NCI-H2081 treated with DMSO at 0.1 percent for 48 hours (cell line): Measurements from ENCODE around the gene SELENOO.

Experiments
- DNase-seq: peaks from one replicate; lab custom pipeline; 2025; lab: John Stamatoyannopoulos, UW

The SELENOO gene

GRCh38 chr22:50216684-50217520 is 16.1 kb downstream of the SELENOO start:
- DNase-seq: no peak

DNA sequence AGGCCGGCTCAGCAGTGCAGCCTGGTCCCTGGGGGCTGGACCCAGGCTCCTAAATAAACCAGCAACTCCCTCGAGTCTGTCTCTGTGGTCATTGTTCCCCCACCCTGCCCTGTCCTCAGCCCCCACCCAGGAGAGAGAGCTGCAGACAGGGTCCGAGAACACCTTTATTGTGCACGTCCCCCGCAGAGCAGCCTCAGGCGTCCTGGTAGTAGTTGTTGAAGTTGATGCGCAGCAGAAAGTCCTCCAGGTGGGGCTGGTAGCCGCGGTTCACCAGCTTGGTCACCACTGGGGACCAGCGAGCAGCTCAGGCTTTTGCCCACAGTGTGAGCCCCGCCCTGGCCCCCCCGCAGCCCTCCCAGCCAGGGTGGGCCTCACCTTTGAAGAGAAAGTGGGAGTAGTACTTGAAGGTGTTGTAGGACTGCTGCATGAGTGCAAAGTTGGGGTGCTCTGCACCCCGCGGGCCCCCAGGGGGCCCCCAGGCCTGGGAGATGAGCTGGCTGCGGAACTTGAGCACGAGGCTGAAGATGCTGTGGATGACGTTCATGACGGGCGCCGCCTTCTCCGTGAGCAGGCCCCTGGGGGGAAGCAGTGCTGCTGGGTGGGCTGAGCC is 16.8 kb downstream of the SELENOO start:
- no peak for DNase-seq

GRCh38 chr22:50218153-50218995 is 17.6 kb downstream of the SELENOO start:
- no peak for DNase-seq

GRCh38 chr22:50218996-50219727 is 18.4 kb downstream of the SELENOO start:
- no peak for DNase-seq

GRCh38 chr22:50219800-50220602 is 19.2 kb downstream of the SELENOO start:
- DNase-seq: no peak

GRCh38 chr22:50220603-50221409 is 20.0 kb downstream of the SELENOO start:
- no peak for DNase-seq

GRCh38 chr22:50221410-50222300 is 20.8 kb downstream of the SELENOO start:
- DNase-seq: no peak

- DNase-seq: no peak
Measured at GRCh38 chr22:50222508-50222907, 21.7 kb downstream of the SELENOO start.

GRCh38 chr22:50224071-50224470 is 23.3 kb downstream of the SELENOO start:
- no peak for DNase-seq

DNA sequence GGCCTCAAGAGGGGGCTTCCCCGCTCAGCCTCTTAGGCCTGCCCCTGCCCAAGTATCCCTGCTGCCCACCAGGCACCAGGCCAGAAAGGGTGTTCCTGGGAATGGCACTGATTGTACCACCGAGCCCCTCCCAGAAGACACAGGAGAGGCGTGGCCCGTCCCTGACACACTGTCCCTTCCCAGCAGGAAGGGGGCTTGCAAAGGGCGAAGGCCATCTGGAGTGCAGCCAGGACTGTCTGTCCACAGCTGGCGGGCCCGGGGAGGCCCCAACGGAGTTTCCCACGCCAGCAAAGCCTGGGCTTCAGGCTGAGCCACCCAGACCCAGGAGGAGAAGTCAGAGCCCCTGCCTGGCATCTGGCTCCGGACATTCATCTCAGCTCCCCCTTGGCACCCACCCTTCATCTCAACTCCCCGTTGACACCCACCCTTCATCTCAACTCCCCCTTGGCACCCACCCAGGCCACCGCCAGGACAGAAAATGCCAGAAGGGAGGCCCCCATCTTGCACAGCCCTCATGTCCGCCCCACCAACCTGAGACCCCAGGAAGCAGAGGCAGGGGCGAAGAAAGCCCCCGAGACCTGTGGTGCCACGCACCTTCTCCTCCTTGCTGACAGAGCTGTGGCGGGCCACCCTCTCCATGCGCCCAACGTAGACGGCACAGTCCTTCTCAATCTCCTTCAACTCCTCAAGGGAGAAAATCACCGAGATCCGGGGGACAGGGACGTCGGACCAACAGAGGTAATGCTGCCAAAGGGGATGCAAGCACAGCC is 24.6 kb downstream of the SELENOO start:
- DNase-seq: no peak

- no peak for DNase-seq
Measured at GRCh38 chr22:50226063-50226874, 25.5 kb downstream of the SELENOO start.

DNA sequence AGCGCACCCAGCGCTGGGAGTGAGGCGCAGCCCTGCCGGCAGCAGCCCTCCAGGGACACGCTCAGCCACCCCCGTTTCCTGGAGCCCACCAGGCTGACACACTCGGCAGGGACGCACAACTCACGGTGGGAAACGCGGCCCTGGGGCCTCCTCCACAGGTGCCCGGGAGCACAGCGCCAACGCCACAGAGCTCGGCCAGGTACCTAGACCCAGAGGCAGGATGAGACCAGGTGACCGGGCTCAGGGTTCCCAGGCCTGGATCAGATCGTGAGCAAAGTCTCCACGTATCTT is 26.0 kb downstream of the SELENOO start:
- no peak for DNase-seq

- DNase-seq: no peak
Measured at GRCh38 chr22:50227579-50228215, 26.9 kb downstream of the SELENOO start.

- no peak for DNase-seq
Measured at GRCh38 chr22:50228366-50228765, 27.6 kb downstream of the SELENOO start.

DNA sequence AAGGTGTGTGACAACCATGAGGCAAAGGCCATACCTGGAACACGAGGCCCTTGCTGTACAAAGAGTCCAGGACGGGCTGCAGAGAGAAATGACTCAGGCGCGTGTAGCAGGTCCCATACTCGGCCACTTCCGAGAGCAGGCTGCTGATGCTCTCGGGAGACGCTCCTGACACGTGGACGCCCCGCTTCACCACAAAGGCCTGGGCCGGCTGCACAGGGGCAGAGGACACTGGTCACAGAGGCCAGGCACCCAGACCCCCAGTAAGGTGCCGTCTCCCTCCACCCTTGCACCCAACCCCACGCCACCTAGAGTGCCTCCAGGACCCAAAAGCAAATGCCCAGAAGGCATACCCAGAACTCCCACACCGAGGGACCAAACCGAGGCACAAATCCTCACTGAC is 28.6 kb downstream of the SELENOO start:
- DNase-seq: no peak

- no peak for DNase-seq
Measured at GRCh38 chr22:50232481-50233151, 31.8 kb downstream of the SELENOO start.

GRCh38 chr22:50233223-50233622 is 32.4 kb downstream of the SELENOO start:
- DNase-seq: no peak
